Right kidney (tissue), 1 donor: ENCODE results near the gene NFATC2.

ENCODE experiments used
- DNase-seq: peaks from one replicate; pipeline ENCODE4 v3.0.0-alpha.2; 2016

Gene NFATC2

DNA sequence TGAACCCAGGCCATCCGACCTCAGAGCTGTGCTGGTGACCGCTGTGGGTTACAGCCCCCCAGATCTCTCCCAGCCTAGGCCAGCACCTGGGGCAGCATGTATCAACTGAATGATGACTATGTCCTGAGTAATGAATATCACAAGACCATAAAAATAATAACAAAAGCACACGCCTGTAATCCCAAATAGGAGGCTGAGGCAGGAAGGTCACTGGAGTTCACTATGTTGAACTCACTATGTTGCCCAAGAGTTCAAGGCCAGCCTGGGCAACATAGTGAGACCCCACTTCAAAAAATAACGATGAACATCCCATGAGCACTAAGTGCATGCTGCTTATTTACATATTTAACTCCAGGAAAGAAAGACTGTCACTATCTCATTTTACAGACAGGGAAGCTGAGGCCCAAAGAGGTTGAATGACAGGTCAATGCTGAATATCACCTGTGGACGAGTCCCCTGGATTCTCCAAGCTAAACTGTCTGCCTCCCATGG lies 92.3 kb downstream of the NFATC2 start:
- DNase-seq: no peak

DNA sequence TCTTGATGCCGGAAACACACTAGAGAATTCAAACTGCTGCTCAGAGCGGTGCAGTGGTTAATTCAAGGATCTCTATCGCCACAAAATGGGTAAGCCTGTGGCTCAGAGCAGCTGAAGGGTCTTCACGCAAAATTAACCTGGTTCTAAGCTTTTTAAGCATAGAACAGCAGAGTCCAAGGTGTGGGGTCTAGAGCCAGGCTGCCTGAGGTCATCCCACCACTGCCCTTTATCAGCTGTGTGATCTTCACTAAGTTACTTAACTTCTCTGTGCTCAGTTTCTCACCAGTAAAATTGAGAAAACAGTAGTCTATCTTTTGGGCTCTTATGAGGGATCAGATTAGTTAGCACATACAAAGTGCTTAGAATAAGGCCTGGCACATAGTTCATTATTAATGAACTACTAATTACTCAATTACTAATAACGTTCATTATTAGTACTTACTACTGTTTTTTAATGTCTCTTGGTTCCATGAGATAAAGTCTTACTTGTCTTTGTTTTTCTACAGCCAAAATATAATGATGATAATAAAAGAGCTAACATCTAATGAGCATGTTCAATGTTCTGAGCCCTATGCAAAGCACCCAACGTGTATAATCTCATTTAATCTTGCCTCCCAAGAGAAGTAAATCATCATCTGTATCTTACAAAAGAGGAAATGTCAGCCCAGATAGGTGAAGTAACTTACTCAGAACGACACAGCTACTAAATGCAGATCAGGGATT lies 92.9 kb downstream of the NFATC2 start:
- no peak for DNase-seq

DNA sequence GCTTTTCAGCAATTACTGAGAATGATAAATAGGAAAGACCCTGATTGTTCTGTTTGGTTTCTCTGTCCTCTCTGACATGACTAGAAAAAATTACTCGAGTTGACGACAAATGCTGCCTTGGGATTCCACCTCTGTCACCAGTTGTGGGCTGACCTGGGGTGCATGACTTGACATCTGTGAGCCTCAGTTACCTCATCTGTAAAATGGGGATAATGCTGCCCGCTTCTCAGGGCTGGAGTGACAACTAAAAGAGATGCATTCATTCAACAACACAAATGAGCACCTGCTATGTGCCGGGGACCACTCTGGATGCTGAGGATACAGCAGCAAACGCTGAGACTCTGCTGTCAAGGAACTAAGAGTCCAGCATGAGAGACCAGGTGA lies 94.8 kb downstream of the NFATC2 start:
- DNase-seq: no peak

DNA sequence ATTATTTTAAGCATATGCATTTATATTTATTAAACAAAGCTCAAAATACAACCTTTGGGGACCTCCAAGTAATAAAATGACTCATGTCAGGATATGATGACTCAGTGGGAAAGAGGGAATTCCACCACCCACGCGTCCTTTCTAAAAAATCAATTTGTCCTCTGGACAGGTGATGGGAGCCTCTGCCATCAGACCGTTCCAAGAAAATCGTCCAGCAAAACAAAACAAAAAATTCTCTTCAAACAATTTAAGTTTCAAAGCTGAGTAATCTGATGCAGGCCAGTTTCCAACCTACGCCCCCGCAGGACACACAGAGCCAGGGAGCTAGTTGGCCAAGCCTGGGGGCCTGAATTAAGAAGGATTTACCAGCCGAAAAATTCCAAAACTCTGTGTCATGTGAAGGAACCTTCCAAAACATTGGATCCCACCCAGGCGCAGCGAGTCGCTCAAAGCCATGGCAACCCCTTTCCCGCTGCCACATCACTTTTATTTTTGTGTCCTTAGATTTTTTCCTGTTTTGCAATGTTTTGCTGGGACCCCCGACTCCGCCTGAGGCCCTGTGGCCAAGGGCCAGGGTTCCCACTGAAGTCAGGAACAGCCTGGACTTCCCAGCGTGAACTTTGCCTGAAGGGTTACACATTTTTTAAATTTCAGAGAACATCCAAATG lies 95.3 kb downstream of the NFATC2 start:
- no peak for DNase-seq

DNA sequence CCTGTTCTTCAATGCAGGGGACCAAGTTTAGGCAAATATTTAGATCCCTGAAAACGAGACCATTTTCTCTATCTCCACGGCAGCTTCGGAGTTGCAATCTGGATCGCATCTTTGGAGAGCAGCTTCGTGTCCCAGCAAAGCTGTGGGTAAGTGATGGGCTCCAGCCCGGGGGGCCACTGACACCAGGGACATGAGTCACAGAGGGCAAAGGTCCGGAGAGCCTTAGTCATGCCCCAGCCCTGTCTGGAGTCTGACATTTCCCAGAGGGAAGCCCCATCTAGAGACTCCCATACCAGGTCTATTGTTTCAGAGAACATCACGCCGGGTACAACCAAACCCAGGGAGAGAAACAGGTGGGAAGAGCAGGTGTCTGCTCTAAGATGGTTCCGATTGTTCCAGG lies 95.9 kb downstream of the NFATC2 start:
- DNase-seq: no peak

DNA sequence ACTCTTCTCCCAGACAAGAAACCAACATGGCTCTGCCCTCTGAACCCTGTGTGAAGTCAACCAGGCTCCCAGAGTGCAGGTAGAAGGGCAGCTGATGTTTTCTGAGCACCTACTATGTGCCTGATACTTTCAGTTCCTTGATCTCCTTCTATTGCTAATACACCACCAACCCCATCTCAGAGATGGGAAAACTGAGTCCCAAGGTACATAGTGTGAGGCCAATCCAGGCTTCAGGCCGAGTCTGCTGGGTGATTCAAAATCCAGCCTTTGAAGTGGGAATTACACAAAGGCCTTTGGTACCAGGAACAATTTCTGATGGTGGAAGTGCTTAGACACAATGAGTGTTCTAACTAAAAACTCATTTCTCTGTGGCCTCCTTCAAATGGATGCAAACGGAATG lies 96.3 kb downstream of the NFATC2 start:
- DNase-seq: no peak

DNA sequence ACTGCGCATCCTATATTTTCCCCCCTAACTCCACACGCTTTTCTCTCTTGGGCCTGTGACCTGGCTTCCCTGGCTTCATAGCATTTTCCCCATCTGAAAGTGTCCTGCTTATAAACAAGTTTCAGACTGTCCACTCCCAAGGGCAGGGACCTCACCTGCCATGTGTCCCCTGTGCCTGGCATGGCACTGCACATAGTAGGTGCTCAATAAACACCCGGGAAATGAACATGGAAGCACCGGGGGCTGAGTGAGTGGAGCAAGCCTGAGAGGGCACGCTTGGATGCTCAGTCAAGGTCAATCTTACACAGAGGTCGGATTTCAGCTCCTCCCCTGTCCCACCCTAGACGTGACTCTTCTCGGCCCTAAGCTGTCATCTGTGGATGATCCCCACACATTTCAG lies 96.9 kb downstream of the NFATC2 start:
- DNase-seq: no peak

DNA sequence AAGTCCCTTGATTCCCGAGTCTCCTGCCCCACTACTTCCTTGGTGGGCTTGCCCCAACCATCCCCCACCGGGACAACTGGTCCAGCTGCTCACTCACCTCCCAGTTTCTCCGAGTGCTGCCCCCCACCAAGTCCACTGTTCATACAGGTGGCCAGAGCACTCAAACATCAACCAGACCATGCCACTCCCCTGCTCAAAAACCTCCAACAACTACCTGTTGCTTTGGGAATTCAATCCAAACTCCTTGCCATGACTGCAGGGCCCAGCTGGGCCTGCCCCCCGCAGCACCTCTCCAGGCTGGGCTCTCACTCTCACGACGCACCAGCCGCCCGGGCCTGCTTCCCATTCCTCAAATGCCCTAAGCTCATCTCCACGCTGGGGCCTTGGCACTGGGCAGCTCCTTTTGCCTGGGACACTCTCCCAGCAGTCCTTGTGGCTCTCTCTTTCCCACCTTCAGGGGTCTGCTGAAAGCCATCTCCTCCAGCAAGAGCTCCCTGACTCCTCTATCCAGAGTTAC lies 97.5 kb downstream of the NFATC2 start:
- DNase-seq: no peak

DNA sequence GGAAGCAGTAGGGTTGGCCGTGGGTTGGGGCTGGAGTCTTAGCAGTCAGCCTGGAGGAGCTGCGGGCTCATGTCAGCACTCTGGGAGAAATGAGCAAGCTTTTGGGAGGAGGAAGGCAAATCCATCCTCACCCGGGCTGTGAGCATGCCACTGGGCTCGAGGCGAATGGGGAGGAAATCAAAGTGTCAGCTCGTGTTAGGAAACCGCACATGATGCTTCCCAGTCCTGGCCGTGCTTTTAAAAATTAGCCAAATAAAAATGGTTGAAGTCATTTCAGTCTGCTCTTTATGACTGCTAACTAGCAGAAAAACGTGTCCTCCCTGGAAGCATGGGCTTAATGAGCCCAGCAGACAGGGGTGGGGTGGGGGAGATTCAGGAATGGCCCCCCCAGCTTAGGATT lies 98.1 kb downstream of the NFATC2 start:
- DNase-seq: no peak

DNA sequence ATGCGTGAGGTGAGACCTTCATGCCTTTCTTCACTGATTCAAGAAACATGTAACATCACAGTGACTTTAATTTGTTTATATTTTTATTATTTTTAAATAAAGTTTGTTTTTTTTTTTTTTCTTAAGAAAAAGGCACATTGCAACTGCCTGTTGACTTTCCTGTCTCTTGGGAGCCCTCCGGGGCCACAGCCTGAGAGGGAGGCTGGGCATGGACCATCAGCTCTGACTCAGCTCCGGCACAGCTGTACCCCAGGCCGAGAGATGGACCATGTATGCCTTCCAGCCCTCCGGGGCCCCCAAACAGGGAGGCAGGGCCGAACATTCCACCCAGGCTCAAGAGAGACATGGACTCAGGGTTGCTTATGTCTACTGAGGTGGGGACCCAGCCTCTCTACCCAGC lies 99.9 kb downstream of the NFATC2 start:
- DNase-seq: no peak

DNA sequence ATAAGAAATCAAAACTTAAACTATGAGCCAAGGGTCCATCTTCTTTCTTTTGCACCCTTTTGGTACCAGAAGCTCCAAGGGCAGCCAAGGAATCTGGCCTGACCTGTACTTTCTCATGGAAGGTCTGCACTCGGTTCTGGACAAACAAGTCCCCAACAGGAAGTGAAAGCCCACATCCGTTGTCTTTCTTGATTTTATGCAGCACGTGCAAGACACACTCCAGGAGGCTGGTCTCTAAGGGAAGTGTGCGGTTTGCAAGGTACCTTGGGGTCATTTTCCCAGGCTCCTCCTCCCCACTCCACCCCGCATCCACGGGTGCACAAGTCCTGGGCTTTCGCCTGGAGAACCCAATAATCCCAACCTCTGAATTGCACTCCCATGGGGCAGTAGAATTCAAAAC lies 101.9 kb downstream of the NFATC2 start:
- DNase-seq: no peak

DNA sequence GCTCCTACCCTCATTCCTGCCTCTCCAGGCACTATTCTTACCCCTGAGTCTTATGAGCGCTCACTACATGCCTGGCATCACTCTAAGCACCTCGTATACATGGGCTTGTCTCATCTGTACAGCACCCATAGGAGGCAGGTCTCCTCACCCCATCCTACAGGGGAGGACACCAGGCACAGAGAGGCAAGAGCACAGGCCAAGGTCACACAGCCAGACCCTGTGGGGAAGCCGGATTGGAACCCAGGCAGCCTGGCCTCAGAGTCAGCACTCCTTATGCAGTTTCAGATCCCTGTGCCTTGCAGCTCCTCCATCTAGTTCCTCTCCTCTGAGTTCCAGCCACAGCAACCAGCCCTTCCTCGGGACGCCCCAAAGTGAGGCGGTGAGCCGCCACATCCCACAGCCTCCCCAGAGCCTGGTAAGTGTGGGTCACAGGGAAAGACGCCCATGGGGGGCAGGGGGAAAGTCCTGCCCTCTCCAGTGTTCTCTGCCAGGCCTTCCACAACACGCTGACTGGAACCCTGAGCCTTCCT lies 103.3 kb downstream of the NFATC2 start:
- DNase-seq: no peak

DNA sequence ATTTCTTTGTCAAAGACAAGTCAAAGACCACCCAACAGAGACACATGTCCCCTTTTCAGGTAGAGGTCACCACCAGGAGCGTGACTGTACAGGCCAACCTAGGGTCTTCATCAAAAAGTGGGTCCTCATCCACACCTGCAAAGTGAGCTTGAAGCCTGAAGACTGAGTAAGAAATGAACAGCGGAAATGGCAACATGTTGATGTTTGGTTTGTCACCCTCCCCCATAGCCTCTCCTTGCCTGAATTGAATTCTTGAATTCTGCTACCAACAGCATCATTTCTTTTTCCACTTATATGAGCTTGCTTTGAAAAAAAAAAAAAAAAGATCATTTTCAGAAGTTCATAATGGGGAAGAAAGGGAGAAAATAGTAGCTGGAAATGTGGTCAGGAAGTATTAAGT lies 104.4 kb downstream of the NFATC2 start:
- DNase-seq: no peak

DNA sequence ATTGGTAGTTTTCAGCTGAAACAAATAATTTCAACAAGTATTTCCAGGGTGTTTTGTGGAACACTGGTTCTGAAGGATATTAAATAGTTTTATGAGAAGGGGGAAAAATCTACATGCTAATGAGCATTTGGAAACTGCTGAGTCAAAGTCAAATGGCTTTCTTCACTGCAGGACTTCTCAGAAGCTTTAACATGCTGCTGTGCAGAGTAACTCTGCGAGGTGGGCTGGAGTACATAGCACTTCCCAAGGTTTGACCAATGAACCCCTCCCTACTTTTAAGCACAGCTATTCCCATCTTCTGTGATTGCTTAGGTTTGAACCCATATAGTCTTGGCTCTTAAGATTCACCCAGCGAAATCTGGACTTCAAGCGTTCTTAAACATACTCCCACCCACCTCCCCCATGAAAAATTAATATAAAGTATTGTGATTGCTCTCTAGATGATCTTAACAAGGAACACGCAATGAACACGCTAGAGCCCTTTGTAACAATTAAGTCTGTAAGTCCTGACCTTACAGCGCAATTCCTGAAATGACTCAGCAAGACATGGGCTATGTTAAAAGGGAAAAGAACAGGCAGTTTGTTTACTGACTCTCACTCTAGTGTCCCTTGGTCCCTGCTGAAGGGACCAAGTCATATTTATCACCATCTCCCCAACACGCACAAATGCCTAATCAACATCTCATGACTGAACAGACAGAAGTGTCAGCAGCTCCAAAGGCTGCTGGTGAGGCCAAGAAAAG lies 105.2 kb downstream of the NFATC2 start:
- DNase-seq: no peak

DNA sequence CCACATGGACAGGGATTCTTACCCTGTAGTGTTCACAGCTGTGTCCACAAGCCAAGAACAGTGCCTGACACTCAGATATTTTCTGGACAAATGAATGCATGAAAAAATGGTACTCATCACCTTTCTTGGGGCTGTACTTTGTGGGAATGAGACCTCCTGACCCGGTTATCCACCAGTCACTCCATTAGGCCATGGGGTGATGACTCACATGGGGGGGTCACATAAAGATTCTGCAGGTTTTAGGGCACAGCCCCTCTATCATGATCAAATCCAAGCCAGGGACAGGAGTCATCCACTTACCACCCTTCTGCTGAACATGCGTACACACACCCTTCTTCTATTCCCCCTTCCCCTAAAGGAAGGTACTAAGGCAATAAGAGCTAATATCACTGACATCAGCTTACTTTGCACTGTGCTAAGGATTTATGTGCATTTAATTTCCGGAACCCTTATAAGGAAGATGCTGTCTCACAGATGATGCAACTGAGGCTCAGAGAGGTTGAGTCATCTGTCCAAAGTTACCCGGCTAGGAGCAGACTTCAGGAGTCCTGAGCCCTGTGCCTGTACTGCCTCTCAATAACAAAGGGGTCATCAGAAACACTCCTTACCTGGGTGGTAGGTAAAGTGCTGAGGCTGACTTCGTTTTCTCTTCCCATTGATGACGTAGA lies 107.8 kb downstream of the NFATC2 start:
- no peak for DNase-seq

DNA sequence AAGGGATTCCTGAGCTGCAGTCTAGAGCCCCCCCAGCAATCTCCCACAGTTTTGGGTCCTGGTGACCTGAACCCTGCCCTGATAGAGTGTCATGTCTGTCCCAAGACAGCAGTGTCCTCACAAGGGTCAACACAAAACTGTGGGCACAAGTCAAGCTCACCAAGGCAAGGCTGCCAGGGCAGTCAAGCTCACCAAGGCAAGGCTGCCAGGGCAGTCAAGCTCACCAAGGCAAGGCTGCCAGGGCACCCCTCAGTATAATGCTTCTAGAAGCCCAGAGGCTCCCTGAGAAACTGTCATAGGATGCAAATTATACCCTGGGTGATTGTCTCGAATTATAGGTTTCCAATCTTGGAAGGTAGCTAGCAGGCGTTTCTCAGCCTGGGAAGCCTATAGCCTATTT lies 108.5 kb downstream of the NFATC2 start:
- no peak for DNase-seq

DNA sequence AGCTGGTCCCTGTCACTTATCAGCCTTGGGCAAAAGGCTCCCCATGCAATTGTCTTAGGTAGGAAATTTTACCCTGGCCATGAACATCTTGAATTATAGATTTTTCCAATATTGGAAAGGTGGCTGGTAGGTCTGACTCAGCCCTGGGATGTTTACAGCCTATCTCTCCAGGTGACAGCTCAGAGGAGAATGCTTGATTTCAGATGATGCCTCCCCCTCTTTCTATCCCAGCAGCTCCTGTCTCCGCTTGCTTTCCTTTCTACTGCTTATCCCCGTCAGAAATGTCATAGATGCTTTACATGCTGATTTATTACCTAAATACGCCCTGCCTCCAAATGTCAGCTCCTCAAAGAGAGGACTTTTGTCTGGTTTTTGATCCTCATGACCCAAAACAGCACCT lies 109.6 kb downstream of the NFATC2 start:
- DNase-seq: no peak

DNA sequence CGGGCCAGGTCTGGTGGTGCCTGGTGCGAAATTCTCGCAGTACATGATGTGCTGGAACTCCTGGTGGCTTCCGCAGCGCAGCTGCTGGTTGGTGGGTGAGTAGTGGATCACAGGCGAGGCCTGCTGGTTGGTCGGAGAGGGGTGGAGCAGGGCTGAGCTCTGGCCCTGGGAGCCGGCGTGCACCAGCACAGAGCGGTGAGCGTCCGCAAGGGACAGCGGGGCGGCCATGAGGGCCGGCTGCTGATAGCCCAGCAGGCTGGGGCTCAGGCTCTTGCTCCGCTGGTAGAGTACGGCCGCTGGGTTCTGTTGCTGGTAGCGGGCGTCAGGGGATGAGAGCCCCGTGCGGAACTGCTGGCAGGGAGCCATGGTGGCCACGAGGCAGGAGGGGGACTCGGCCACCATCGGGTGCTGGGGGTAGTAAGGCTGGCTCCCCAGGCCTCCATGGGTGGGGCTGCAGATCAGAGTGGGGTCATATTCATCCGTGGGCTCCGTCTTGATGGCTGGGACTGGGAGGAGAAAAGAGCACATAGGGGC lies 110.2 kb downstream of the NFATC2 start:
- no peak for DNase-seq

DNA sequence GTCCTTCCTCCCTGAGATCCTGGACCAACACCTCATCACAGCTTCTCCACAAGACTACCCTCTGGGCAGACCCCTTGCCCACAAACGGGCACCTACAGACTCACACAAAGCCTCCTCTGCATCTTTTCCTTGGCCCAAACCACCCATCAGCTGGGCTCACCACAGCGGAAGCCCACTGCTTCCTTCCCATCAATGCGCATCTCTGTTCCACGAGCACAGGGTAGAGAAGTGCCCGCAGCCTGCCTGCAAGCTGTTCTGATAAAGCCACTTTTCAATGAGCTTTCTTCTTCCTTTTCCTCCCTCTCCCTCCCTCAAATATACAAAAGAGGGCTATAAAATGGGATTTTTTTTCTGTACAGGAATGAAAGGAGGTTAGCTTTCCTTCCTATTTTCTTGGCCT lies 111.2 kb downstream of the NFATC2 start:
- no peak for DNase-seq

DNA sequence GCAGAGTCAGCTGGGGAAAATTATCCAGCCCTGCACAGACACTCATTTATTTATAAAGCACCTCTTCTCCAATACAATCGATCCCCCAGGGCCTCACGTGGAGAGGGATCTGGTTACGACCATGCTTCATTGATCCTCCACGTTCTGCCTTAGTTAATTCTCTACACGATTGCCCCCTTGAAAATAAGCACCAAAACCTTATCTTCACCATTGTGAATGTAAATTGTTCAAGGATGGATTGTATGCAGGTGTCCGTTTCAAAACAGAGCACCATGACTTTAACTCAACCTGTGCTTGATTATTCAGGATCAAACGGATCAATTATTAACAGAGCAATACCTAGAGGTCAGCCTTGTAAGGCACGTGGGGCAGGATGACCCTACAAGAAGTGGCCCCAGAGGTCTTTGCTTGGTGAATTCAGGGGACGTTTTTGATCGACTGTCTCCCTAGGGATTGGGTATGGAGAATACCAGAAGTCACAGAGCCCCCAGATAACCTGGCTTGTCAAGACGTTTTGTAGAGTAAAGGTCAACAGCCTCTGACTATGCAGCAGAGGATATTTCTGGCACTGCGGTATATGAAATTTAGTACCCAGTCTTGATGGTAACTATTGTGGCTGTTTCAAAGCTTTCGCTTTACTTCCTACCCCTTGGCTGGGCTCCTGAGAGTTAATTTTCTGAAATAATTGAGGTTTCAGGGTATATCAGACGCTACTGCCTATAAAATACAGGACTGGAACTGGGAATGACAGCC lies 112.1 kb downstream of the NFATC2 start:
- DNase-seq: no peak

DNA sequence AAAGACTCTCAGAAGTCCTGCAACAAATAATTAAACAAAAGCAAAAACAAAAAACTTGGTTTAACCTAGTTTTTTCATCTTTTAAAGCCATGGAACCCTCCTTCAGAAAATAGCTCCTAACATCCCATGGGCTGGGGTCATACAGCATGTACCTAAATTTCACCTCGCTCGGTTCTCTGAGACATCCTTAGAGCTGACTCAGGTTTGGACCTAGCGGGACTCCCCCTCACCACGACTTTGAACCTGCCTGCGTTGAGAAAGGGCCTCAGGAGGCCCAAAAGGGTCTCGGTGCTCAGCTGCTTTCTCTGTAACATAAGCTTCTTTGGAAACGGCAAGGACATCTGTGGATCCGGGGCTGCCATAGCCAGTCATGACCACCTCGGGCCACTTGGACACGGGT lies 112.8 kb downstream of the NFATC2 start:
- DNase-seq: no peak

DNA sequence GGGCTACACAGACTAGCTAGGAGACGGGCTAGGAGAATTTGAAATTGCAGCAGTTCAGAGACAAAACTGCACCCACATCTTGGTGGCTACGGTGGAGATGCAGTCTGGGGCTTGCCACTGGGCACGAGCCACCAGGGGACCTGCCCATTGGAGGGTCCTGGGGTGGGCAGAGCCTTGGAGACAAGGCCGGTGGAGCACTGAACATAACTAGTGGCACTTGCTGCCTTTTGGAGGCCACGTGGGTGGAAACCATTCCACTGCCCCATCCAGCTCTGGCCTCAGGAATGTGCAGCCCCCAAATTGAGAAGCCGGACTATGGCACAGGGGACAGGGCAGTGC lies 113.4 kb downstream of the NFATC2 start:
- no peak for DNase-seq
